Uterus (tissue), 4 donors: Measurements from ENCODE around the gene GYG1. TPM values are rescaled to one million over a fixed set of nuclear protein-coding genes. Genes with fewer than 3 reads are reported as not detected.

ENCODE experiments used
- DNase-seq, 2 donors: peaks; one replicate each; pipeline ENCODE4 v3.0.0-alpha.2; 2019 to 2020
- H3K27ac ChIP-seq, 2 donors: fragments of 200-600 bp; sonication (generic); 1 replicate in 1 of 2; 2 replicates in 1 of 2; pipeline ENCODE4 v1.5.1; 2016 to 2018
- H3K27me3 ChIP-seq, 2 donors: fragments of 200-600 bp; sonication (generic); one replicate each; pipeline ENCODE4 v1.5.1; 2018 to 2019; ENCODE audit warnings: control low read depth in 1 of 2
- H3K36me3 ChIP-seq, 2 donors: fragments of 200-600 bp; sonication (generic); one replicate each; pipeline ENCODE4 v1.5.1; 2019; ENCODE audit warnings: control low read depth in 1 of 2
- H3K4me1 ChIP-seq, 2 donors: fragments of 200-600 bp; sonication (generic); one replicate each; pipeline ENCODE4 v1.5.1; 2018 to 2019; ENCODE audit warnings: control low read depth in 1 of 2
- H3K4me3 ChIP-seq, 2 donors: fragments of 200-600 bp; sonication (generic); 1 replicate in 1 of 2; 2 replicates in 1 of 2; pipeline ENCODE4 v1.5.1; 2018 to 2019; ENCODE audit warnings: mild to moderate bottlenecking in 1 of 2
- H3K9me3 ChIP-seq, 2 donors: fragments of 200-600 bp; sonication (generic); one replicate each; pipeline ENCODE4 v1.5.1; 2019; ENCODE audit warnings: control low read depth in 1 of 2
- POLR2A ChIP-seq, 2 donors: fragments of 450-650 bp; IDR thresholded peaks; one replicate each; pipeline ENCODE4 v1.6.1; 2016; ENCODE audit warnings: antibody characterized with exemption in 2 of 2, mild to moderate bottlenecking in 1 of 2, moderate library complexity in 1 of 2
- intact Hi-C: fragments of 100-400 bp; cut with DNase I; formaldehyde crosslinking; loops from one replicate; pipeline ENCODE4 v1.15.1; 2023; ENCODE audit warnings: low total_unique reads
- total RNA-seq, 4 donors: library from RNA; depleted of rRNA in 3 of 4; stranded (reverse); fragments of >200 nt in 3 of 4; gene quantifications; one replicate each; pipeline versions ENCODE4 v1.1.0 to v1.2.4, GENCODE V29; 2014 to 2023
- TF ChIP-seq, protein P1 (sequence below), 4 experiments: fragments of 200-600 bp in 2 of 4; fragments of 450-650 bp in 2 of 4; sonication (generic) in 2 of 4; IDR thresholded peaks; one replicate each; pipeline ENCODE4 v1.5.1; 2016 to 2019; ENCODE audit warnings: antibody characterized with exemption in 4 of 4, mild to moderate bottlenecking in 2 of 4, moderate library complexity in 1 of 4
- donor health status: DM: yes; HTN: yes; CAD: no.

GYG1 gene
- total RNA-seq, 4 donors from 2014 or later, result 37.4 to 122 (median 64.2) TPM

- TF ChIP-seq, protein P1, sequence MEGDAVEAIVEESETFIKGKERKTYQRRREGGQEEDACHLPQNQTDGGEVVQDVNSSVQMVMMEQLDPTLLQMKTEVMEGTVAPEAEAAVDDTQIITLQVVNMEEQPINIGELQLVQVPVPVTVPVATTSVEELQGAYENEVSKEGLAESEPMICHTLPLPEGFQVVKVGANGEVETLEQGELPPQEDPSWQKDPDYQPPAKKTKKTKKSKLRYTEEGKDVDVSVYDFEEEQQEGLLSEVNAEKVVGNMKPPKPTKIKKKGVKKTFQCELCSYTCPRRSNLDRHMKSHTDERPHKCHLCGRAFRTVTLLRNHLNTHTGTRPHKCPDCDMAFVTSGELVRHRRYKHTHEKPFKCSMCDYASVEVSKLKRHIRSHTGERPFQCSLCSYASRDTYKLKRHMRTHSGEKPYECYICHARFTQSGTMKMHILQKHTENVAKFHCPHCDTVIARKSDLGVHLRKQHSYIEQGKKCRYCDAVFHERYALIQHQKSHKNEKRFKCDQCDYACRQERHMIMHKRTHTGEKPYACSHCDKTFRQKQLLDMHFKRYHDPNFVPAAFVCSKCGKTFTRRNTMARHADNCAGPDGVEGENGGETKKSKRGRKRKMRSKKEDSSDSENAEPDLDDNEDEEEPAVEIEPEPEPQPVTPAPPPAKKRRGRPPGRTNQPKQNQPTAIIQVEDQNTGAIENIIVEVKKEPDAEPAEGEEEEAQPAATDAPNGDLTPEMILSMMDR (IDR thresholded peaks at IDR 0.05), result no peak
- no peak for TF ChIP-seq POLR2A (IDR thresholded peaks at IDR 0.05)
- no peaks in the 10 kb centered on the region for H3K4me1 ChIP-seq
- no peak for DNase-seq
- no peaks in the 10 kb centered on the region for H3K27me3 ChIP-seq
- intact Hi-C loops, result no loop called here
- H3K9me3 ChIP-seq, result no peaks in the 10 kb centered on the region
- H3K36me3 ChIP-seq, result no peaks in the 10 kb centered on the region
- no peak overlapping the region for H3K27ac ChIP-seq
- H3K4me3 ChIP-seq, result no peak overlapping the region
Measured at GRCh38 chr3:149067883-149068282, 76.5 kb downstream of the GYG1 start.

Other genes starting within 250 kb of the GYG1 start
- gene CPB1, start 163.7 kb upstream of the GYG1 start, total RNA-seq, result not detected
- 10 to 100 TPM in 1 of 4 donors, 1 to 10 TPM in 3; 2.4 to 36.6 (median 6.0) TPM for gene CPA3, start 126.2 kb upstream of the GYG1 start, total RNA-seq
- 10 to 100 TPM; 21.5 to 80.1 (median 38.0) TPM for gene HLTF, start 95.0 kb downstream of the GYG1 start, total RNA-seq
- 10 to 100 TPM; 16.5 to 75.6 (median 31.7) TPM for gene HPS3, start 138.1 kb downstream of the GYG1 start, total RNA-seq
- gene CP, start 230.3 kb downstream of the GYG1 start, total RNA-seq, result 10 to 100 TPM in 1 of 4 donors, 1 to 10 TPM in 3; 2.2 to 13.3 (median 5.9) TPM